ENCODE results near the gene INPP4B.

Gene INPP4B

DNA sequence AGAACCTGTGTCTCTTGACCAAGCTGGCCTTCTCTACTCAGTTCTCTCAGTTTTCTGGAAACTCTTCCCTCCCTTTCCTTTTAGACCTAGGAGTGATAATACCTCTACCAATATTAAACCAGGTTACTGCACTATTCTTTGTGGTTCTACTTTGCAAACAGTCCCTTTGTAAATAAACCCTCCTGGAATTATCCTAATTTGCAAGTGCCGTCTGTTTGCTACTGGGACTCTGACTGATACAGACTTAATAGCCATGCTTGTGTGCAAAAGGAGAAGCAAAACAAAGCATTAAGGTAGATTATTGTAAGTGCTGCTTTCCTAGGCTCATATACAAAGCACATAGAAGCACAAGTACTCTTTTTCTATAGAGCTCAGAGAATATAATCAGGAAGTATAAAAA lies 507.0 kb downstream of the INPP4B start:
- DNase-seq (ENCODE audit: low read depth), result no peak

DNA sequence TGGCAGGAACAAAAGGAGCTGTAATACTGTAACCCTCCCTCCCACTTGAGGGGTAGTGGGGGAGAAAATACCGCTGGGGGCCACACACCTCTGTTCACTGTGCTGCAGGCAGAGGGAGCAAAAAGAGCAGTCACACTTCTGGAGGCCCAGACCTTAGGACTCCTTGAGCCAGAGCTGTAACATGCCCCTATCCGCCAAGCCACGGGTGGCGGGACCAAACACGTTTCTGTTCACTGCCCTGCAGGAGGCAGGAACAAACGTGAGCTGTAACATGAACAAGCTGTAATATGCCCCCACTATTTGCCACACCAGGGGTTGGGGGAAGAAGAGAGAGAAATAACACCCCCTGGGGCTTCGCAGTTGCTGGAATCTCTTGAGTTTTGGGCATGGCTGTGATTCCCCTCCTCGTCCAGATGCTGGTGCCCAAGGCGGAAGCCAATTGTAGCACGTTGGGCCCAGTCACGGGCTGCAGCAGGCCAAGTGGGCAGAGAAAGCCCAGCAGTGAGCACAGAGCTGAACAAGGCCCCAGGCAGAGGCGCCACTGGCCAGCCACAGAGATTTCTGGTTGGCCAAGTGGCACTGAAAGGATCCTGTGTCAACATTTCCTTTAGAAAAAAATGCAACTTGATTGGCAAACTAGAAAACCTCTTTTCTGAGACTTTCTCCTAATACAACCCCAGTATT lies 509.7 kb downstream of the INPP4B start:
- no peak for DNase-seq (ENCODE audit: low read depth)

DNA sequence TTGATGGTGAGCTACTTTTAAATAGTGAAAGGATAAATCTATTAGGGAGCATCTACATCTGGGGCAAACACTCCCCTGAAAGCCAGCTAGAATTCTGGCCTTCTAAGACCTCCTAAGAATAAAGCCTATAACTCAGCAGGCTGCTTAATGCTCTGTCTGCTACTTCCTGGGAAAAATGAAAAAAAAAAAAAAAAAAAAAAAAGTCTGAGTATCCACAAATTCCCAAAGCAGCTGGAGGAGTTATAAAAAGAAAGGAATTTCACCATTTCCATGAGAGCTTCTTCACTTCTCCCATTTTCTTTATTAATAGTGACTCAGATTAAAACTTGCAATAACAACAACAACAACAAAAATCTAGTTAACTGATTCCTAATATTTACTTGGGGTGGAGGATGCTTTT lies 511.2 kb downstream of the INPP4B start:
- no peak for DNase-seq (ENCODE audit: low read depth)

DNA sequence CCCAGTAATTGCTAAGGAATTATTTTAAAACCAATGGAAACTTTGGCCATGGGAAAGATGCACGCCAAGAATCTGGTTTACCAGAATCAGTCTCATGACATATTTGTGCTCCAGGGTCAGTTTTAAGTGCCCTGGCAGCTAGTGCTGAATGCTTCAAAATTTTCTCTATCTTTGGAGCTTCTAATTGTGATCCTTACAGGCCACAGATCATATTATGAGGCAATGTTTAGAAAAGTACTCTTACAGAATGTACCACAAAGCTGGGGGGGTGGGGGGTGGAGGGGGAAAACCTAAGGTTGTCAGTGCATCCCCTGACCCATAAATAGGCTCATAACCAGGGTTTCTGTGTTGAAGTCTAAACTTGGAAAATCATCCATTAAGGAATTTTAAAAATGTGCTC lies 514.5 kb downstream of the INPP4B start:
- no peak for DNase-seq (ENCODE audit: low read depth)

DNA sequence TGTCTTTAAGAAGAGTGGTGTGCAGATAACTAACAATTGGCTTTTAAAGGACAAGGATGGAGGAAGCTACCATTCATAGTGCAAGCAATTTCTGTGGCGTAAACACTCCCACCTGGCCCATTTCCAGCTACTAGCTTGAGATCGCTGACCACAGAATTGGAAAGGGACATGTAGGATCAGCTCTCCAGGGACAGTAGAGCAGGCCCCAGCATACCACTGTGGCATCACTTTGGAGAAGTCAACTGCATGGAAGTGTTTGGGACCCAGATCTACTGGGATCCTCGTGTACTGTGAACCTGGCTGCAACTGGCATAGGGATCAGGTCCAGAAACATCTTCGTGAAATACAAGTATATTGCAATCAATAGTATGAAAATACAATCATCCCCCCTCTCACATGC lies 515.0 kb downstream of the INPP4B start:
- DNase-seq (ENCODE audit: low read depth), result no peak

DNA sequence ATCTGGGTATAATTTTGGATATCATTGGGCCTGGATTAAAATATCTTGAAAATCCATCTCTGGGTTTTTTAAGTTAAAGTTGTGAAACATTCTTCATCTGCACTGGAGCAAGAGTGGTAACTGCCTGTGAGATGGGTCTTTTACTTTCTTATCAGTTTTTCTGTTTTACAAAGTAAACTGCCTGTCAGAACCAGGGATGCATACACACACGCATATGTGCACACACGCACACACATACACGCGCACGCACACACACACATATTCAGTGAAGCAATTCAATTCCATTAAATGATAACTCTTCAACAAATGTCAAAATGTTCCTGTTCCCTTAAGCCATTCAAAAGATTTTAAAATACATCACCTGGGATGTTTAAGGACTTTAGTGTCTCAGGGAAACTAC lies 515.8 kb downstream of the INPP4B start:
- DNase-seq (ENCODE audit: low read depth), result no peak

DNA sequence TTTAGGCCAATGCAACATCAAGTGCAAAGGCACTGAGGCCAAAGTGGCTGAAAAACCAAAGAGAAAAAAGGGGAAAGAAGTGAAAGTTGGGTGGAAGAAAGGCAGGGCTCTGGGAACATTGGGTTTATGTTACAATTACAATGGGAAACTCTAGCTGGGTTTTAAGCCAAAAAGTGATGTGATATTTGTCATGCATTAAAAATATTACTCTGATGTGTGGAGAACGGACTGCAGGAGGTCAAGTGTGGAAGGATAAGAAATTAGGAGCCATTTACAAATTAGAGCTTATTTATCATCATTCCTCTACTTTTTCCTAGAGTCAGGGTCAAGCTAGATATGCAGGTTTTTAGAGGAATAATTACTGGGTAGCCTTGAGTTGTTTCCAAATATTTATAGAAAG lies 516.8 kb downstream of the INPP4B start:
- no peak for DNase-seq (ENCODE audit: low read depth)

DNA sequence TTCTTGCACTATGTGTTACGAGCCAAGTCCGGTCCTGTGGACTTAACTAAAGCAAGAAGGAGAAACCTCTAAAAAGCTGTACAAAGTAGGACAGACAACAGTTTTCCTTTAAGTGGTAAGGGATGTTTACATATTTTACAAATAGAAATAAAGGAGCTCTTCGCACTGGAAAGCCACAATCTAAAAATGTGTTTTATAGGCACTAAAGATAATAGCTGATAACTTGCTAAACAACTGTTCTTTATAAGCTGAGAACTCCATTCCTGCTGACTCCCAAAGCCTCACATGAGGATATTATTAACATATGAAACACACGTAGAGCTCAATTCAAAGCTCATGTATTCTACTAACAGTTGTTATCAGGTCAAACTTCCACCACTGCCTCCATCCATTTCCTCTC lies 519.9 kb downstream of the INPP4B start:
- no peak for DNase-seq (ENCODE audit: low read depth)

DNA sequence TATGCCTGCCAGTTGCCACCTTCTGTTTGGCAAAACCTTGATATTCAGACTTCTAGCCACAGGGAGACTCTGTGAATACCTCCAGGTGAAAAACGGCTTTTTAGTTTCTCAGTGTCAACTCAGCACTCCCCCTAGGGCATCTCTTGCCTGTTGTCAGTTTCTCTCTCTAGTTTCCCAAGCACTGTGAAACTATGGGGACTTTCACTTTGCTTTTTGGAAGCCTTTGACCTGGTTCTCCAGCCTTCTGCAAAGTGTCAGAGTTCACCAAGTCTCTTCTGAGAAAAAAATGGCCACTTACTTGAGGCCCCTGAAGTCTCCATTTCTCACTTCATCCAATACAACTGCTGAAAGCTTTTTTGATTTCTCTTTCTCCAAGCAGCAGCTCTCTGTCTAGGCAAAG lies 521.5 kb downstream of the INPP4B start:
- no peak for DNase-seq (ENCODE audit: low read depth)

DNA sequence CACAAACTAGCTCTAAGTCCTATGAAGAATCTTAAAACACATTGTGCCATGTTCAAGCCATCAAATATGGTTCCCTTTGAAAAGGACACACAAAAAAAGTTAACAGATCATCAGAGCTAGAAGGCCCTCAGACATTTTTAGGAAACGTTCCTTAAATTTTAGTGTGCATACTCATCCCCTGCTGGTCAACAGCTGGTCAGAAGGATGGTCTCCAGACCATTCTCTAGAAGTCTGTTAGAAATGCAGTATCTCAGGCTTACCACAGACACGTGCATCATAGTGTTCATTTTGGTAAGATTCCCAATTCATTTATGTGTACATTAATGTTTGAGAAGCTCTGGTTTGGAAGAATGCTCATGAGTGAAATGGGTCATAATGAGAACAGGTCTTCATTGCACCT lies 523.1 kb downstream of the INPP4B start:
- no peak for DNase-seq (ENCODE audit: low read depth)

DNA sequence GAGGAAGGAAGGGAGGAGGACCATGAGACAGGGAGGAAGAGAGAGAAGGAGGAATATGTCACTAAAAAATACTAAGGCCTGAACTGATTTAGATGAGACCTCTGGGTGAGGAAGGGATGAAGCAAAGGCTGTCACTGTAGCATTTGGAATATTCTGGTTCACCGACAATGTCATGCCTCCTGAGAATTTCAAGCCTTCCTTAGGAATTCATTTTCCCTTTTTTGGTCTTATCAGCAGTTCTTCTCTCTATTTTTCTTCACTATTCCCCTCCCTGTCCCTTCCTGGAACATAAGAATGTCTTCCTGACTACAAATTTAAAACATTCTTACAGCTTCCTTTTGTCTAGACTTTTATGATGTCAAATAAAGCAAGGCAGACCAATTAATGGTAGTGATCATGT lies 527.8 kb downstream of the INPP4B start:
- no peak for DNase-seq (ENCODE audit: low read depth)

DNA sequence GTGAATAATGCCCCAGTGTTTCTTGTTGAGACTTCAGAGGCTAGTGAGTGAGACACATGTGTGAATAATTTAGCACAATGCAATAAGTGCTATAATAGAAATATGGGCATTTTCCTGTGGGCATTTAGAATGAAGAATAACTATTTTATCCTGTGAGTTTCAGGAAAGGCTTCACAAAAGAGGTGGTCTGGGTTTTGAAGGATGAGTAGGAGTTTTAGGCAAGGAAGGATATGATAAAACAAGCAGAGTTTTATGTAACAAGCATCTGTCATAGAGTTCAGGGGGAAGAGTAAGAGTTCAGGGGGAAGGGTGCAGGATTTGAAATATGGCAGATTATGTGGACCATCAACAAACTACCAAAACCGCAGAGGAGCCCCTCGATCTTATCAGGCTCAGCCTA lies 529.2 kb downstream of the INPP4B start:
- DNase-seq (ENCODE audit: low read depth), result no peak

DNA sequence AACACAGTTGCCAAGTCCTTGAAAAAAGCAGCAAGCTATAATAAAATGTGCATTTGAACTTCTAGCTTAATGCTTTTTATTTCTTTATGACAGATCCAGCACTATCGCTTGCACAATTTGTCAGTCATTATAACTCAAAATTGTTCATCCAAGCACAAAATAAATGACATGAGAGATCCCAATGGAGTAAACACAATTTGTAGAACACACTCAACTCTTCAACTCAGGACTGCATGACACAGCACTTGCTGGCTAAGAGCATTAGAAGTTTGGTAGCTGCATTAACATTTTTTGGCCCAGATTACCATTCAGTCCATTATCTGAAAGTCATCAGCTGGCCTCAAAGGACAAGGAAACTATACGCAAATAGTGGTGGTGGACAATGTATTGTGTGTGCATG lies 530.1 kb downstream of the INPP4B start:
- DNase-seq (ENCODE audit: low read depth), result no peak

DNA sequence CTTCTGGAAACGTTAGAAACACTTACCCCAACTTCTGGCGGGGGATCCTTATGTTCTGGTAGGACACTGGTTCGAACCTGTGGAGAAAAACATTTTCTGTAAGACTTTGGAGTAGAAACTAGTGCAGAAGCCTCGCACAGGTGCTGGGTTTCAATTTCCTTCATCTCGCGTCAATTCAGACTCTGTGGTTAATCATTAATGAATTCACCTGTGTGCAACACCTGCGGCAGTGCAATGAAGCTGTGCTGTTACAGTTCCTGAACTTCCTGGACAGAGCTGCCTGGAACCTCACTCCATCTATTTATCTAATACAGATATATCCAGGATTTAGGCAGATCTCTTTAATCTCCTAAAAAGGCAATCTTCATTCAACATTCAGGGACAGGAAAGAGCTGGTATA lies 531.4 kb downstream of the INPP4B start:
- DNase-seq (ENCODE audit: low read depth), result no peak

DNA sequence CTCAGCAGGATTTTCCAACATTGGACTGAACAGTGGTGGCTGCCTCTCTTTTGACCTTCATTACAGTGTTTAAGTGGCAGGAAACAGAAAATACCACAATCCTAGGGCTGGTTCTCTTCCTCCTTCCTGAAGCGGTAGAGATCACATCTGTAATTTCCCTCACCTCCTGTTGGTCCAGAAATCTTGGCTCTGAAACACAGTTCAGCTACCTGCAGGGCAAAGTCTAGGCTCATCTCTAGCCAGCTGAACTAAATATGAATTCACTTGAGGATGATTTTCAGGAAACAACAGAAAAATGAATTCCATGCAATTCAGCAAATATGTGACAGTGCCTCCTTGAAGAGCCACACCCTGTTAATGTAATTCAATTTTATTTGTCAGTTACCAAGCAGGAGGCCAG lies 531.9 kb downstream of the INPP4B start:
- DNase-seq (ENCODE audit: low read depth), result no peak

DNA sequence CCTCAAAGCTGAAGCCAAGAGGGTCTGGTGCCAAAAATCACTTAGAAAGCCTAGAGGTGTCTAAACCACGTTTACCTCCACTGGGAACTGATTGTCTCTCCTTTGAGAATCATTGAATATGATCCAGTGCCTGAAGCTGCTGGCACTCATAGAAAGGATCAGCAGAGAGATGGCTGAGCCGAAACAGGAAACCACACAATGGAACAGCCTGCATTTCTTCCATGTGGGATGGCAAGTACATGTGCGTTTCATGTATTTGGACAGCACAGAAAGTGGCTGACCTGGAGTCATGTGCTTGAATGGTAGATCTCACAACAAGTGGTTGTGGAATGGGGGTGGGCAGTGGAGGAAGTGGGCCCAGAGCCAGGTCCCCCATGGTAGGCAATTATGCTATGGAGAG lies 533.7 kb downstream of the INPP4B start:
- no peak for DNase-seq (ENCODE audit: low read depth)

DNA sequence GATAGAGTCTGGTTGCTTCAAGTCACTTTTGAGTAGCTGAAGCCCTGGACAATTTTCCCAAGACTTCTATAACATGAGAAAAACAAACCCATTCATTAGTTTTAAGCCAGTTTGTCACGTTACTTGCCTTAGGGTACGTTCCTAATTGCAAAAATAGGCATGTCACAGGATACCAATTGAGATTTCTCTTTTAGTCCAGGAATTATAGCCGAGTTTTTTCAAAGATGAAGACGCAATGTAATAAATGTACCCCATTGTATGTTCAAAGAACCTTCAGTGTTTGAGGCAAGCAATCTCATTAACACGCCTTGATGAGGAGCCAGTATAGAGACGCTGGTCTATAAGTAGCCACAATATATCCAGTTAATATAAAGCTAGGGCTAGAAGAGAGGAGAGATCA lies 534.2 kb downstream of the INPP4B start:
- no peak for DNase-seq (ENCODE audit: low read depth)

DNA sequence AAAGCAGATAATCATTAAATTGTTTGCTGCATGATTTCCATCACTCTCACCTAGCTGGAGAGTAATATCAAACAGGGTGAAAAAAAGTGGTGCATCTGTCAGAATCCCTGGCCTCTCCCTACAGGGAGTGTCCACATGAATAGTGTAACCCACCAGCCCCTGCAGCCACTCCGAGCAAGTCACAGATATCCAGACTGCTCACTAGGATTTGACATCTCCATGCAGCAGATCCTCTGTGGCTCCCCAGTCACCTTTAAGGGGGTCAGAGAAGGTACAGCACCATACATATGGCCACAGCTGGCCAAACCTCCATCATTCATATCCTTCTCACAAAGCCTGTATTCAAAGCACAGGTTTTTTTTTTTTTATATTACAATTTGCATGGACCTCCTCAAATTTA lies 536.3 kb downstream of the INPP4B start:
- DNase-seq (ENCODE audit: low read depth), result no peak

DNA sequence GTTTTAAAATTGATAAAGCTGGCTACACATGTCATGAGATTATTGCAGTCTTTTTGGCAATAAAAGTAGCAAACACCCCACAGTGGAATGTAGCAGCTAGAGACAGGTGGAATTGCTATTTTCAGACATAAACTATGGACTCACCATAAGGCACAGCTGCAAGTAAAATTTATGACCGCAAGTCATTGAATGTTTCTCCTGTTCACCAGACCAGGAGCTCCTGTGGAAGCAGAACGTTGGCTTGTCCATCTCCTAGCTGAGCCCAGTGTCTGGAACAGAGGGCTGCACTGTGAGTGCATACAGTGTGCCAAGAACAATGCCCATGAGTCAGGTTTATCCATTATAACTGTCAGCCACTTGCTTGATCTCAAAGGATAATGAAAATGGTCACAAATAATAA lies 538.2 kb downstream of the INPP4B start:
- DNase-seq (ENCODE audit: low read depth), result no peak

DNA sequence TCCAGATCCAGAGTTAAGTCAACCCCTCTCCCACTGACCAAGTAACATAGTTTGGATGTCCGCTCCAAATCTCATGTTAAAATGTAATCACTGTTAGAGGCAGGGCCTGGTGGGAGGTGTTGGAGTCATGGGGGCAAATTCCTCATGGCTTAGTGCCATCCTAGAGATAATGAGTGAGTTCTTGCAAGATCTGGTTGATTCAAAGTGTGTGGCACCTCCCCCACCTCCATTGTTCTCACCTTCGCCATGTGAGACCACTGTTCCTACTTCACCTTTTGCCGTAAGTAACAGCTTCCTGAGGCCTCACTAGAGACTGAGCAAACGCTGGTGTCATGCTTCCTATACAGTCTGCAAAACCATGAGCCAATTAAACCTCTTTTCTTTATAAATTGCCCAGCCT lies 548.8 kb downstream of the INPP4B start:
- DNase-seq (ENCODE audit: low read depth), result no peak

DNA sequence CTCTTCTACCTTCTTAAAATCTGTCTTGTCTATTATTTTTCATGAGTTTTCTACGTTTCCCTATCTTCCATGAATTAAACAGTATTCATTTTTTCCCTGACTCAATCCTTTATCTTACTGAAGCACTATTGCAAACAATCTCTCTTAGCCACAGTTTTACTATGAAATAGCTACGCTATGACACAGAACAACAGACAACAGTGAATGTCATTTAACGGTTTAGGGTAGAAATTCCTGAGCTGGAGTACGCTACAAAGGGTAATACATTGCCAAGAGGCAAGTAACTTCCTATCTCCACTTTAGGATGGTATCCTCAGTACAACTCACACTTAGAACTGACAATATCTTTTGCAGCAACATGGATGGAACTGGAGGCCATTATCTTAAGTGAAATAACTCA lies 552.6 kb downstream of the INPP4B start:
- DNase-seq (ENCODE audit: low read depth), result no peak

DNA sequence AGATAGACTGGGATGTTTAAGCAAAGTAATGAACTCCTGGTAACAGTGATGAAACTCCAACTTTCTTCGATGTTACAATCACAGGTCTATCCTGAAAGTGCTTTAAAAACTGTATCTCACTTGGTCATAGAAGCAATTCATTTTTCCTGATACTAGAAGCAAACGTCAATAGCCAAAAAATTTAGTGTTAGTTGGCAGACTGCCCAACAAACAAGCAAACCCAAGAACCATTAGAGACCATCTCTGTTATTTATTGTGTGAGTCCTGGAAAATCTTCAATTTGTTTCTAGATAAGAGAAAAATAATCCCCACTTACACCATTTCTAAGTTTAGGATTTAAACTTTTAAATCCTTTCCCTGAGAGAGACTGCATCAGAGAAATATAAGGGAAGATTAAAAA lies 553.9 kb downstream of the INPP4B start:
- DNase-seq (ENCODE audit: low read depth), result no peak

DNA sequence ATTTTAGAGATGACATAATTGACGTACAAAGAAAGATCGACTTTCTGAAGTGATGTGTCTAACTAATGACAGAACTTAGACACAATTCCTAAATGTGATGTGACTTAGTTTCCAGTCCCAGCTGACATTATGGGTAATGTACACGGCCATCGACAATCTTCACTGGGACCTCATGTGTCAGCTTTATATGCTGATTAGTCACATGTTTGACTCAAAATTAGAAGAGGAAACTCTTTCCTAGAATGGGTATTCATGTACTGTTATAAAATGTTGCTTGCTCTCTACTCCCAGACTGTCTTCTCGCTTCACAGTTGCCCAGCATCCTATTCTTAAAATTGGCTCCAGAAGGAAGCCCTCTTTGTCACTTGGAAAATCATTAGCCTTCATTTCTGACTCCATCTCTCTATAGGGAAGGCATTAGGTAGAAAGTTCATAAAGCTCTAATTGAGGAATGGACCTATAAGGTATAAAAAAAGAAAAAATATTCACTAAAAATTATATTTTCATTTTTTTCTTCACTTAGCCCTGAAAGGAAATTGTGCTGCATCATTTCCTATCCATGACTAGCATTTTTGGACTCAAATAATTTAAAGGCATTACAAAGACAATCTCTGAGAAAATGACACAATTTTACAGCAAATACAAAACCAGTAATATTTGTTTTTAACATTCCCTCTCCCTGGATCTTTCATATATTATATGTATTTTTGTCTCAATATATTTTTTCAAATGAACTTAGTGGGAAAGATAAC lies 554.6 kb downstream of the INPP4B start:
- DNase-seq (ENCODE audit: low read depth), result no peak

DNA sequence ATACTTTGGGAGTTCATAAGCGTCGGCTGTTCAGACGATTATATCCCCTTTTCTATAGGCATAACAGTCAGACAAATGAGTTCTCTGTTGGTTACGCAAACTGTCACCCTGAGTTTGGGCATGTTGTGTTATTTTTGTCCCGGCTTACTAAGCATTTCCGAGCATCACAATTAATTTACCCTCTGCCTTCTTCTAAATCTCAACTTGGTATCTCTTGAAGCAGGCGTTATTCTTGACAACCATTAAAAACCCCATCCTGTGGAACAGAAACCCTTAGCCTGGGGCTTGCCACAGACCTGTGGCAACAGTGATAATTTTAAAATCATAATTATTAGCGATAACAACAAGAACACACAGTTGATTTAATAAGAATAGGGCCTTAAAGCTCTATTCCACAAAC lies 558.7 kb downstream of the INPP4B start:
- DNase-seq (ENCODE audit: low read depth), result no peak
